NCI-H1092 treated with DMSO at 0.1 percent for 48 hours (cell line): ENCODE data around the gene PCK2.
A peak's percentile ranks its signal among the peaks of the same experiment; 100 is the strongest.

Experiments used
- DNase-seq: peaks from one replicate; lab custom pipeline; 2025; lab: John Stamatoyannopoulos, UW

The PCK2 gene

GRCh38 chr14:24115422-24116127 lies 21.5 kb downstream of the PCK2 start:
- no peak for DNase-seq

DNA sequence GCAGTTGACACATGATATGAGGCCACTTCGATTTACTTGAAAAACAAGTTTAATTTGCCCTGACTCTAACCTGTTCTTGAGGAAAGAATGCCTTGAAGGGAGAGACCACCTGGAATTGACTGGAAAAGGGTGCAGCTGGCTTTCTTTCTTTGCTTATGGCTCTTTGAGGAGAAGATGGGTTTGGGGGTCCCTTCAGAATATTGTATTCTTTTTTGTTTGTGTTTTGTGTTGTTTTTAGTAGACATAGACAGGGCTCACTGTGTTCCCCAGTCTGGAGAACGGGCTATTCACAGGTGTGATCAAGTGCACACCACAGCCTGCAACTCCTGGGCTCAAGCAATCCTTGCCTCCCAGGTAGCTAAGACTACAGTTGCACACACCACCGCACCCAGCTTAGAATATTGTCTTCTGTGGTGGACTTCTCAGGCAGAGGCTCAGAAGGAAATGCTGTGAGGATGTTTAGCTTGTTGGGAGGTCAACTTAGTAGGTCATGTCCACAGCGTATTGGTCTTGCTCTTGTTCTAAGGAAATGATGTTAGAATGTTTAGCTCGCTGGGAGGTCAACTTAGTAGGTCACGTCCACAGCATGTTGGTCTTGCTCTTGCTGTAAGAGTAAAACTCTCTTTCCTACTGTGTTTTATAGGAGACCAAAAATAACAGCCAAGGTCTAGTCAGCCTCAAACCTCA lies 22.2 kb downstream of the PCK2 start:
- DNase-seq = no peak

GRCh38 chr14:24117179-24117578 lies 23.1 kb downstream of the PCK2 start:
- DNase-seq = no peak

DNA sequence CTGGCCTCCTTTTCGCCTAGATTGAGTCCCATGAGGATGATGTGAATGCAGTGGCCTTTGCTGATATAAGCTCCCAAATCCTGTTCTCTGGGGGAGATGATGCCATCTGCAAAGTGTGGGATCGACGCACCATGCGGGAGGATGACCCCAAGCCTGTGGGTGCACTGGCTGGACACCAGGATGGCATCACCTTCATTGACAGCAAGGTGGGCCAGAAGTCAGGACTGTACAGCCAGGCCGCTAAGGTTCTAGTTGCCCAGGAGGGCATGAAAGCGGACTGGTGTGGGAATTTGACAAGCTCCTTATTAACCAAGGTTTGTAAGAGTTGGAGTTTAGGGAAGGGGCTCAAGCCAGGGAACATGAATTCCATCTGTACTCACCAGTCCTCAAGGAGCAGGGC lies 25.6 kb downstream of the PCK2 start:
- no peak for DNase-seq

DNA sequence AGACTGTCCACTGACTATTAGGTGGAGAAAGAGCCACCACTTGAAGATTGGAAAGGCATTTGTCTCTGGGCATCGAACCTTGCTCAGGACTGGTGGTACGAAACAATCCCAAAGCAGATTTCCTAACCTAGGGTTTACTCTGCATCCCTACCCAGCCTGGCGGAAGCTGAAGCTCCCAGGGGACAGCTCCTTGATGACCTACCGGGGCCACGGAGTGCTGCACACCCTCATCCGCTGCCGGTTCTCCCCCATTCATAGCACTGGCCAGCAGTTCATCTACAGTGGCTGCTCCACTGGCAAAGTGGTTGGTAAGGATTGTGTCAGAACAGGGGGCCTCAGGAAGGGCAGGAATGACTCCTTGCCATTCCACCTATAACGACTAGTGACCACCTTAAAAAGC lies 27.1 kb downstream of the PCK2 start:
- no peak for DNase-seq

DNA sequence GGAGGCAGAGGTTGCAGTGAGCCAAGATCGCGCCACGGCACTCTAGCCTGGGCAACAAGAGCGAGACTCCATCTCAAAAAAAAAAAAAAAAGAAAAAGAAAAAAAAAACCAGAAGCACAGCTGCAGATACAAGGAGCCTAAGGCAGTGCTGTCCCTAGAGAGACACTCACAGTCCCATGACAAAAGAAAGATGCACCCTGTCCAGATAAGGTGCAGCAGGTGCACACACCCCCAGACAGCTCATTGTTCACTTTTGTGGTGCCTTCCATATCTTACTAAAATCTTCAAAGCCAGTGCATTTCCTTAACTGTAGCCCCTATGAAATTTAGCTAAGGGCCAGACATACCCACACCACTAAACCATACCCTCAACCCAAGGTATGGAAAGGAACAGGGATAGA lies 28.3 kb downstream of the PCK2 start:
- DNase-seq = no peak

DNA sequence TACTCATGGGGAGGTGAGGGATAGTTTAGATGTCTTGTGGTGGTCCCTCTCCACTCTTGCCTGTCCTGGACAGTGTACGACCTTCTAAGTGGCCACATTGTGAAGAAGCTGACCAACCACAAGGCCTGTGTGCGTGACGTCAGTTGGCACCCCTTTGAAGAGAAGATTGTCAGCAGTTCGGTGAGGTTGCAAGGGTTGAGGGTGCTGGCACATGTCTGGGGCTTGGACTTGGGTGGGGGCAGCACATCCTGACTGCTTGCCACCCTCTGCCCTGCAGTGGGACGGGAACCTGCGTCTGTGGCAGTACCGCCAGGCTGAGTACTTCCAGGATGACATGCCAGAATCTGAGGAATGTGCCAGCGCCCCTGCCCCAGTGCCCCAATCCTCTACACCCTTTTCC lies 28.8 kb downstream of the PCK2 start:
- DNase-seq = no peak

- DNase-seq = no peak
These were observed 29.6 kb downstream of the PCK2 start for GRCh38 chr14:24123424-24124417.

GRCh38 chr14:24126939-24127338 lies 32.8 kb downstream of the PCK2 start:
- DNase-seq = no peak

DNA sequence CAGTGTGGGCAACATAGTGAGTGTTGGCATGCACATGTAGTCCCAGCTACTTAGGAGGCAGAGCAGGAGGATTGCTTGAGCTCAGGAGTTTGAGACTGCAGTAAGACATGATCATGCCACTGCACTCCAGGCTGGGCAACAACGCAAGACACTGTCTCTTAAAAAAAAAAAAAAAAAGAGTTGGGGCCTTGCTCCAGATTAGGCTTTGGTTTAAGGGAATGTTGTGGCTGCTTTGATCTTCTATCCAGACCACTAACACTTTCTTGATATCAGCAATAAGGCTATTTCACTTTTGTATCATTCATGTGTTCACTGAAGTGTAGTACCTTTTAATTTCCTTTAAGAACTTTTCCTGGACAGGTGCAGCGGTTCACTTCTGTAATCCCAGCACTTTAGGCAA lies 33.6 kb downstream of the PCK2 start:
- DNase-seq = no peak

- DNase-seq = no peak
These were observed 35.4 kb downstream of the PCK2 start for GRCh38 chr14:24129410-24129998.

DNA sequence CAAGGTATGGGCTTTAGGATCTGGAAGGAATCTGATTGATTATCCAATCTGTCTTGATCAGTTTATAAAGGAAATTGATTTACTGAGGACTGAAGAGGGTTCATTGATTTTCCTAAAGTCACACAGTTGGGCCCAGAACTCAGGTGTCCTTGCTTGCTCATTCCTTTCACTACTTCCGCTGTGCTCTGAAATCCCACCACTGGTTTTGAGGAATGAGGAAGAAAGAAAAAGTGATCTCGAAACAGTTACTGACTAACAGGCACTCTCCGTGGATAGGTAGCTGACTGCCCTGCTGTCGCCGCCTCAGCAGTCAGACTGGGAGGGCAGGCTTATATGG lies 36.2 kb downstream of the PCK2 start, which contains the start of gene FITM1:
Gene FITM1, plus strand, starts transcription at position 280 of the 337 bp plus-strand sequence. CDS start 905 bp downstream, outside the sequence.
- no peak for DNase-seq

DNA sequence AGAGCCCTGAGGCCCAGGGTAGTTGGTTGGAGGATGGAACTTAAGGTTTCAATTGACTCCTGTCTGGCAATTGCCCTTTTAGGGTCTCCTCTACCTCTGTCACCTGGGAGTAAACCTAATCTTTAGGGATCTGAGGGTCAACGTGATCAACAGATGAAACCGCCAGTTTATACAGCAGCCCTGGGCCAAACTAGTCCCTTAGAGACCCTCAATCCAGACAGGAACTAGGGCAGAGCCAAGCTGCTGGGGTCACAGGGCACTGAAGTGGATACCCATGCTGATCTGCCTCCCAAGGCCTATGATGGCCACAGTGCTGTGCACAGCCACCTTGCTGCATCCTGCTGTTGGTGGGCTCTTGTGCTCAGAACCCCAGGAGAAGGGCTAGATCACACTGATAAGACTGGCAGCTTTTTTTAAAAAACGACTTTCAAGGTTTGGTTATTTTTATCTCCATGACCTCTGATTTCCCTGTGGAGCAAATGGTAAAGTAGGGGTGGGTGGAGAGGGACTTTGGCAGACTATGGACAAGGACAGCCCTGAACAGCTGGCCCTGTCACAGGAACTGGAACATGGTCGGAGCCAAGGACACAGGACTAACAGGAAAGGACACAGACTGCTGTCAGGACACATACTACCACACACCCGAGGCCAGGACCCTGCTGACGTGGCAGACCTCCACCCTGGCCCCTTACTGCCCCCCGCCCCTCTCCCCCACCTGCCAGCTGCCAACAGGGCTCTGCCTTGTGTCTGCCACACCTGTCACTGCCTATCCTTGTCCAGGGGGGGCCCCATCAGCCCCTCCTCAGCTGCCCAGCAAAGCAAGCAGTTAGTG lies 36.8 kb downstream of the PCK2 start:
- DNase-seq = no peak

DNA sequence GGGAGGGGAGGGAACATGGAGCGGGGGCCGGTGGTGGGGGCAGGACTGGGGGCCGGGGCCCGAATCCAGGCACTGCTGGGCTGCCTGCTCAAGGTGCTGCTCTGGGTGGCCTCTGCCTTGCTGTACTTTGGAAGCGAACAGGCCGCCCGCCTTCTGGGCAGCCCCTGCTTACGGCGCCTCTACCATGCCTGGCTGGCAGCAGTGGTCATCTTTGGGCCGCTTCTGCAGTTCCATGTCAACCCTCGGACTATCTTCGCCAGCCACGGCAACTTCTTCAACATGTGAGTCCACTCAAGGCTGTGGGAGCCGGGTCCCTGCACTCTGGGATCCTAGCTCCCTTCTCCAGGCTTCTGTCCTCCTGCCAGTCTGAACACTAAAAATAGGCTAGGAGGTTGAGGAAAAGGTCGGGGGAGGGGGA lies 37.4 kb downstream of the PCK2 start:
- no peak for DNase-seq

DNA sequence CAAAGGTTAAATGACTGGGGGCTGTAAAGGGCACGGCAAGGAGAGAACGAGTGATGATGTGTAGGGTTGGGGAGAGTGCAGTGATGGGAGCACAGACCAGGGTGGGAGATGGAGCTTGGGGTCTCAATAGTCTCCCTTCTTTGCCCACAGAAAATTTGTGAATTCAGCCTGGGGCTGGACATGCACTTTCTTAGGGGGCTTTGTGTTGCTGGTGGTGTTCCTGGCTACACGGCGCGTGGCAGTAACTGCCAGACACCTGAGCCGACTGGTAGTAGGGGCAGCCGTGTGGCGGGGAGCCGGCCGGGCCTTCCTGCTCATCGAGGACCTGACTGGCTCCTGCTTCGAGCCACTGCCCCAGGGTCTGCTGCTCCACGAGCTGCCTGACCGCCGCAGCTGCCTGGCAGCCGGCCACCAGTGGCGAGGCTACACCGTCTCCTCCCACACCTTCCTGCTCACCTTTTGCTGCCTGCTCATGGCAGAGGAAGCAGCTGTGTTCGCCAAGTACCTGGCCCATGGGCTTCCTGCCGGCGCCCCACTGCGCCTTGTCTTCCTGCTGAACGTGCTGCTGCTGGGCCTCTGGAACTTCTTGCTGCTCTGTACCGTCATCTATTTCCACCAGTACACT lies 38.1 kb downstream of the PCK2 start:
- peak; percentile 20 for DNase-seq

DNA sequence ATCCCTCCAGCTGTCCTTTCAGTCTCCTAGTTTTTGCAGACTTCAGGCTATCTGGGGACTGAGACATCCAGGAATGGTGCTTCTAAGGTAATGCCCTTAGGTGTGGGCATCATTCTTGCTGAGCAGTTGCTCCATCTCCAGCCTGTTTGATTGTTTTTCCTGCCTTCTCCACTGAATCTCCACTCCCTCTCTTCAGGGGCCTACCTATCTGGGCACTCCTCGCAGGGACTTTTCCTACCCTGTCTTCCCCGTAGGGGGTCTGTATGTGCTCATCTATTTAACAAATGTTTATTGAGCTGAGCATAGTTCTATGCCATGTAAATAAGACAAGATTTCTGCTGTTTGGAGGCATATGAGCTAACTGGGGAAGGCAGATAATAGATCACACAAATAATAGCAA lies 38.9 kb downstream of the PCK2 start:
- DNase-seq = no peak

GRCh38 chr14:24133735-24134134 lies 39.6 kb downstream of the PCK2 start:
- DNase-seq = no peak

DNA sequence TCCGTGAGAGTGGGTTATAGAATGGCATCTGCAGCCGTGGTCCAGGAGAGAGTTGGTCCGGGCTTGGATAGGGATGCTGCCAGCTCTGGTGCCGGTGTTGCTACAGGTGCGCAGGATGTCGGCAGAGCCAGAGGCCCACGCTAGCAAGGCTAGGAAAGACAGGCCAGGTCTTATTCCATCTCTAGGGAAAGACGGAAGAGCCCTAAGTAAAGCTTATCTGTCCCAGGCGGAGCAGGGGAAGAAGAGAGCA lies 41.4 kb downstream of the PCK2 start:
- no peak for DNase-seq

DNA sequence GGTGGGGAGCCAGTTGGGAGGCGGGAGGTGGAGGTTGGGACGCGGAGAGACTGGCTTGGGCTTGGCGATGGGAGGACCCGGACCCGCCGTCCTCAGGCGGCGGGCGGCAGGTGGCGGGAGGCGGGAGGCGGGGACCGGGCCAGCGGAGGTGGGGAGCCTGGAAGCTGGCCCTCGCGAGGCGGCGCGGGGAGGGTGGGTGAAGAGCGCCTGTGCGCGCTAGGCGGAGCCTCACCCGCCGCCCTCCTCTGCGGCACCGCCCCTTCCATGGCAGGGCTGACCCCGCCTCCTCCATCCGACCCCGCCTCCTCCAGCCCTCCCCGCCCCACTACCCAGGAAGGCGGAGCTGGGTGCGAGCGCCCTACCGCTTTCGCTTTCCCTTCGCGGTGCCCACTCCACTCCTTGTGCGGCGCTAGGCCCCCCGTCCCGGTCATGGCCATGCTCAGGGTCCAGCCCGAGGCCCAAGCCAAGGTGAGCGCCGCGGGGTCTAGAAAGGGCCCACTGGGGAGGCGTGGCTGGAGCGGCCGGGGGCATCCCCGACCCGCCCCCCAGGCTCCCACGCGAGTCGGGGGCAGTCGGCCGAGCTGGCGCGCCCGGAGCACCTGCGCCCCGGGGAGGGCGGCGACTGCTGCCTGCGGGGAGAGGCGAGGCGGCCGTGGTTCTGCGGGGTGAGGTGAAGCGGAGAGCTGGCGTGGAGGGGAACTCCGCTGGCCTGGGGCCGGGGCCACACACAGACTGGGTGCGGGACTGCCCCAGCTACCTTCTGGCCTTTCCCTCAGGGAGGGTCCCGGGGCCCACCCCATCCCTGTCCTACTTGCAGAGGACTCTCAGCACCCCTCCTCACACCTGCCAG lies 41.9 kb downstream of the PCK2 start, which contains the start of gene PSME1:
Gene PSME1, plus strand, starts transcription at position 361 of the 850 bp plus-strand sequence. Its CDS starts 69 bp downstream, at position 430.
- peak; percentile 94 for DNase-seq
